ENCODE measurements around the gene FAM124B. TPM values are rescaled to one million over a fixed set of nuclear protein-coding genes. Genes with fewer than 3 reads are reported as not detected.

The FAM124B gene
- total RNA-seq, 1 experiment from 2014 or later = 0.83 TPM

DNA sequence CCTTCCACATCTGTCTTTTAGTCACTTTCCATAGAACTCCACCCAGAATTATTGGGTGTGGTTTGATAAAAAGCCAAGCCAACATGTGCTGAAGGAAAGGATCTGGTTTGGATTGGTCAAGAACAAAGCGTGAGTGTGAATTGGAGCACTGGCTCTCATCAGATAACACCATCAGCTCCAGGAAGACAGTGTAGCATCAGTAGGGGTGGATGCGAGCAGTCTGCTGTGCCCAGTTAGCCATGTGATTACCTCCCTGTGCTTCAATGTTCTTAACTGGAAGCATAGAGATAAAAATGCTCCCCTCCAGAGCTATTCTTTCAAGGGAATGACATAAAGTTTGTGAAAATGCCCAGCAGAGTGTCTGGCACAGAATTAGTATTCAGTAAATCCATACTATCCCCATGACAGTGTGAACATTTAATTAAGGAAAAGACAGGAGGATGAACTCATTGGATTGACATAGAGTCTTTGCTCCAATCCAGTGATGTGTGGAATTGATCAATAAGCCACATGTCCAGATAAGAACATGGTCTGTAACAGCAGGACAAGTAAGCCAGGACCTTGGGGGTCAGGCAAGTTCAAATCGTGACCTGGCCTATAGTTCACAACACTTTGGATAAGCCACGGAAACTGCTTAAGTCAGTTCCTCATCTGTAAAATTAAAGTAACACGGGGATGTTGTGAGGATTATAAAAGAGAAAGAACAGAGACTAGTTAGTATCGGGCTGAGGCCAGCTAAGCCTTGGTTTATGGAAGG is 68.0 kb downstream of the FAM124B start:
- Histone ChIP-seq H3K9ac (ENCODE audit: extremely low read depth, insufficient read length, low read length) (no peak overlapping the region), H3K4me1 (ENCODE audit: insufficient read depth, low read length) (no peaks in the 10 kb centered on the region), H4K8ac (replicated peaks; ENCODE audit: insufficient read length, low read depth, low read length) (no peak overlapping the region), H4K20me1 (ENCODE audit: control insufficient read depth, insufficient read depth, insufficient read length) (no peaks in the 10 kb centered on the region), H2AFZ (ENCODE audit: low read length) (no peak overlapping the region), H3K4me2 (ENCODE audit: insufficient read depth, insufficient read length, low read length) (no peak overlapping the region), H4K5ac (ENCODE audit: insufficient read length, low read depth, low read length) (no peak overlapping the region), H2BK12ac (ENCODE audit: insufficient read length, low read depth, low read length) (no peak overlapping the region), H3K79me1 (ENCODE audit: insufficient read depth, low read depth, low read length, poor library complexity, severe bottlenecking) (no peaks in the 10 kb centered on the region), H3K27ac (ENCODE audit: insufficient read length, low read depth, low read length) (no peak overlapping the region), H3K27me3 (ENCODE audit: insufficient read depth, low read length) (no peaks in the 10 kb centered on the region), H3K4ac (ENCODE audit: low read depth, low read length) (no peak overlapping the region), H3K9me3 (ENCODE audit: control insufficient read depth, low read depth, low read length) (no peaks in the 10 kb centered on the region), H2BK5ac (ENCODE audit: insufficient read length, low read length) (no peak overlapping the region), H4K91ac (ENCODE audit: insufficient read length, low read depth, low read length) (no peak overlapping the region), H3K14ac (ENCODE audit: insufficient read depth, low read length) (no peak overlapping the region), H3K18ac (ENCODE audit: insufficient read length, low read depth, low read length) (no peak overlapping the region), H3K79me2 (ENCODE audit: insufficient read depth, low read length) (no peaks in the 10 kb centered on the region), H2BK20ac (ENCODE audit: low read depth, low read length, poor library complexity, severe bottlenecking) (no peak overlapping the region), H3K23ac (ENCODE audit: insufficient read length, low read depth, low read length) (no peak overlapping the region), H3K56ac (ENCODE audit: insufficient read length, low read depth, low read length) (no peak overlapping the region), H2BK15ac (ENCODE audit: low read depth, low read length) (no peak overlapping the region), H2AK5ac (ENCODE audit: insufficient read length, low read length) (no peak overlapping the region), H3T11ph (ENCODE audit: low read length) (no peak overlapping the region), H3K23me2 (ENCODE audit: insufficient read length, low read depth, low read length, poor library complexity, severe bottlenecking) (no peaks in the 10 kb centered on the region), H2BK120ac (ENCODE audit: low read depth, low read length, poor library complexity, severe bottlenecking) (no peak overlapping the region)
- no peaks in the 10 kb centered on the region for H3K4me1 Mint-ChIP-seq
- WGBS (ENCODE audit: extremely low coverage, insufficient read length, low lambda C conversion rate) = no CpG with 5 or more reads among the region's 6 CpGs
- H3K36me3 Mint-ChIP-seq (ENCODE audit: insufficient read depth in 1 of 3, low read depth in 3 of 3) = no peaks in the 10 kb centered on the region; a peak in 1 of 7 replicates
- H3K27ac Mint-ChIP-seq = no peak overlapping the region
- H3K9me3 Mint-ChIP-seq = peaks cover 0 to 7% of the 10 kb centered on the region in 2 experiments; a peak in 2 of 5 replicates
- no peak overlapping the region for H3K4me3 Mint-ChIP-seq
- TF ChIP-seq, protein P1, sequence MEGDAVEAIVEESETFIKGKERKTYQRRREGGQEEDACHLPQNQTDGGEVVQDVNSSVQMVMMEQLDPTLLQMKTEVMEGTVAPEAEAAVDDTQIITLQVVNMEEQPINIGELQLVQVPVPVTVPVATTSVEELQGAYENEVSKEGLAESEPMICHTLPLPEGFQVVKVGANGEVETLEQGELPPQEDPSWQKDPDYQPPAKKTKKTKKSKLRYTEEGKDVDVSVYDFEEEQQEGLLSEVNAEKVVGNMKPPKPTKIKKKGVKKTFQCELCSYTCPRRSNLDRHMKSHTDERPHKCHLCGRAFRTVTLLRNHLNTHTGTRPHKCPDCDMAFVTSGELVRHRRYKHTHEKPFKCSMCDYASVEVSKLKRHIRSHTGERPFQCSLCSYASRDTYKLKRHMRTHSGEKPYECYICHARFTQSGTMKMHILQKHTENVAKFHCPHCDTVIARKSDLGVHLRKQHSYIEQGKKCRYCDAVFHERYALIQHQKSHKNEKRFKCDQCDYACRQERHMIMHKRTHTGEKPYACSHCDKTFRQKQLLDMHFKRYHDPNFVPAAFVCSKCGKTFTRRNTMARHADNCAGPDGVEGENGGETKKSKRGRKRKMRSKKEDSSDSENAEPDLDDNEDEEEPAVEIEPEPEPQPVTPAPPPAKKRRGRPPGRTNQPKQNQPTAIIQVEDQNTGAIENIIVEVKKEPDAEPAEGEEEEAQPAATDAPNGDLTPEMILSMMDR (conservative IDR thresholded peaks at IDR 0.05) = no peak
- no peak for DNase-seq
- 0 out of 2 replicates have a peak, but pooled peaks cover 1% of the 10 kb centered on the region for H3K27me3 Mint-ChIP-seq (ENCODE audit: low read depth)
